Liver (tissue), 9 donors: Measurements from ENCODE around the gene ABHD2. TPM values are rescaled to one million over a fixed set of nuclear protein-coding genes. Genes with fewer than 3 reads are reported as not detected.

Experiments
- DNase-seq: peaks from one replicate; pipeline ENCODE4 v3.0.0-alpha.2; 2017; ENCODE audit warnings: low spot score
- H3K27ac ChIP-seq, 2 donors: one replicate each; pipeline ENCODE4 v1.7.0; 2013; ENCODE audit warnings: inconsistent platforms in 2 of 2, low read length in 2 of 2, control low read depth in 1 of 2, low read depth in 1 of 2, mild to moderate bottlenecking in 1 of 2
- H3K27me3 ChIP-seq, 4 donors: one replicate each; pipeline versions ENCODE4 v1.6.1 to v1.7.0; 2013; ENCODE audit warnings: low read length in 3 of 4, inconsistent platforms in 1 of 4, mild to moderate bottlenecking in 1 of 4, moderate library complexity in 1 of 4; ENCODE audit not compliant: control insufficient read depth in 4 of 4, insufficient read depth in 4 of 4
- H3K36me3 ChIP-seq, 4 donors: one replicate each; pipeline versions ENCODE4 v1.6.1 to v1.7.0; 2013; ENCODE audit warnings: low read length in 3 of 4, mild to moderate bottlenecking in 3 of 4, low read depth in 1 of 4, moderate library complexity in 1 of 4; ENCODE audit not compliant: control insufficient read depth in 4 of 4, insufficient read depth in 3 of 4
- H3K4me1 ChIP-seq, 4 donors: one replicate each; pipeline versions ENCODE4 v1.6.1 to v1.7.0; 2013; ENCODE audit warnings: low read length in 3 of 4, mild to moderate bottlenecking in 3 of 4, moderate library complexity in 1 of 4; ENCODE audit not compliant: control insufficient read depth in 4 of 4, insufficient read depth in 4 of 4
- H3K4me3 ChIP-seq, 3 donors: one replicate each; pipeline versions ENCODE4 v1.6.1 to v1.7.0; 2013; ENCODE audit warnings: low read length in 3 of 3, control low read depth in 1 of 3, low read depth in 1 of 3, mild to moderate bottlenecking in 1 of 3
- H3K9ac ChIP-seq, 2 donors: one replicate each; pipeline ENCODE4 v1.7.0; 2013; ENCODE audit warnings: low read length in 2 of 2, mild to moderate bottlenecking in 2 of 2, moderate library complexity in 2 of 2, control low read depth in 1 of 2, low read depth in 1 of 2
- H3K9me3 ChIP-seq, 4 donors: one replicate each; pipeline versions ENCODE4 v1.6.1 to v1.7.0; 2013; ENCODE audit warnings: low read length in 3 of 4; ENCODE audit not compliant: control insufficient read depth in 4 of 4
- ATF3 ChIP-seq: IDR thresholded peaks from 2 replicates; pipeline ENCODE4 v1.6.1; 2016; ENCODE audit warnings: antibody characterized with exemption
- CTCF ChIP-seq: fragments of 150-350 bp; IDR thresholded peaks from 2 replicates; pipeline ENCODE4 v1.5.1; 2017; ENCODE audit warnings: improper control_type of control experiment, low read depth, low read length; ENCODE audit not compliant: missing input control
- EGR1 ChIP-seq, 2 donors: IDR thresholded peaks; 2 replicates each; pipeline ENCODE4 v1.6.1; 2016 to 2018; ENCODE audit warnings: antibody characterized with exemption in 2 of 2, low read depth in 2 of 2
- FOXA2 ChIP-seq: IDR thresholded peaks from 2 replicates; pipeline ENCODE4 v1.6.1; 2016; ENCODE audit warnings: antibody characterized with exemption
- GABPA ChIP-seq, 2 donors: IDR thresholded peaks in 1 of 2; conservative IDR thresholded peaks in 1 of 2; 2 replicates each; pipeline ENCODE4 v1.6.1; 2016; ENCODE audit warnings: antibody characterized with exemption in 2 of 2, mild to moderate bottlenecking in 1 of 2, moderate library complexity in 1 of 2
- HNF4A ChIP-seq, 2 donors: conservative IDR thresholded peaks; 2 replicates each; pipeline ENCODE4 v1.6.1; 2016; ENCODE audit warnings: antibody characterized with exemption in 2 of 2, mild to moderate bottlenecking in 2 of 2
- HNF4G ChIP-seq: IDR thresholded peaks from 2 replicates; pipeline ENCODE4 v1.6.1; 2016; ENCODE audit warnings: antibody characterized with exemption
- JUND ChIP-seq, 2 donors: IDR thresholded peaks; 2 replicates each; pipeline ENCODE4 v1.6.1; 2016; ENCODE audit warnings: antibody characterized with exemption in 2 of 2
- MAX ChIP-seq: IDR thresholded peaks from 2 replicates; pipeline ENCODE4 v1.6.1; 2016; ENCODE audit warnings: antibody characterized with exemption
- NR2F2 ChIP-seq: IDR thresholded peaks from 2 replicates; pipeline ENCODE4 v1.6.1; 2016; ENCODE audit warnings: antibody characterized with exemption
- RAD21 ChIP-seq, 2 donors: IDR thresholded peaks; 2 replicates each; pipeline ENCODE4 v1.6.1; 2016; ENCODE audit warnings: antibody characterized with exemption in 2 of 2, mild to moderate bottlenecking in 2 of 2
- REST ChIP-seq: IDR thresholded peaks from 2 replicates; pipeline ENCODE4 v1.6.1; 2016; ENCODE audit warnings: antibody characterized with exemption, mild to moderate bottlenecking
- RXRA ChIP-seq, 2 donors: IDR thresholded peaks; 2 replicates each; pipeline ENCODE4 v1.6.1; 2017 to 2018; ENCODE audit warnings: antibody characterized with exemption in 2 of 2, mild to moderate bottlenecking in 1 of 2
- SP1 ChIP-seq: IDR thresholded peaks from 2 replicates; pipeline ENCODE4 v1.6.1; 2018; ENCODE audit warnings: antibody characterized with exemption, mild to moderate bottlenecking
- TAF1 ChIP-seq: conservative IDR thresholded peaks from 2 replicates; pipeline ENCODE4 v1.6.1; 2016; ENCODE audit warnings: antibody characterized with exemption, mild to moderate bottlenecking
- YY1 ChIP-seq: IDR thresholded peaks from 2 replicates; pipeline ENCODE4 v1.6.1; 2016; ENCODE audit warnings: antibody characterized with exemption, mild to moderate bottlenecking
- ZBTB33 ChIP-seq: IDR thresholded peaks from 2 replicates; pipeline ENCODE4 v1.6.1; 2016; ENCODE audit warnings: antibody characterized with exemption
- WGBS: extraction: QIAGEN DNeasy Blood & Tissue Kit; methylation state at CpG from one replicate; pipeline ENCODE4 v1.1.7; 2013; 5-methylcytosine and 5-hydroxymethylcytosine counted together
- polyA plus RNA-seq, 2 donors: library from polyadenylated mRNA; stranded (reverse) in 1 of 2; unstranded in 1 of 2; fragments of 200-250 nt in 1 of 2; fragments of >200 nt in 1 of 2; fragmentation: Nextera tagmentation in 1 of 2; extraction: Ambion mirVana in 1 of 2; gene quantifications; one replicate each; pipeline versions ENCODE4 v1.2.1 to v1.2.3, GENCODE V29; 2013 to 2015
- total RNA-seq, 2 donors: library from RNA; depleted of rRNA; stranded (reverse); fragments of >200 nt; gene quantifications; one replicate each; pipeline ENCODE4 v1.2.3, GENCODE V29; 2014
- donor health status: healthy.
- donor health status: healthy.
- donor health status: healthy.
- donor health status: healthy.
- donor health status: healthy.

The ABHD2 gene
- total and polyA plus RNA-seq, 4 donors = 34.6 to 663 (median 65.1) TPM

GRCh38 chr15:89093509-89093908 is 5.3 kb downstream of the ABHD2 start:
- Histone ChIP-seq H3K27me3 (no peaks in the 10 kb centered on the region), H3K4me1 (peaks cover 9 to 59% (median 27%) of the 10 kb centered on the region in 4 donors), H3K27ac (peak overlapping the region; percentile 91 to 95), H3K4me3 (no peak overlapping the region), H3K9ac (peak overlapping the region; percentile 67 to 74), H3K9me3 (no peaks in the 10 kb centered on the region), H3K36me3 (no peaks in the 10 kb centered on the region)
- 61% methylated on average over 7 of the region's 7 CpGs for WGBS
- no peak for DNase-seq
- TF ChIP-seq ATF3 (no peak), MAX (no peak), JUND (IDR thresholded peaks at IDR 0.05) (no peak), SP1 (no peak), REST (no peak), ZBTB33 (no peak), HNF4G (no peak), YY1 (no peak), EGR1 (IDR thresholded peaks at IDR 0.05; ENCODE audit: low read depth in 2 of 2) (no peak), TAF1 (no peak), HNF4A (conservative IDR thresholded peaks at IDR 0.05) (no peak), CTCF (no peak), RXRA (IDR thresholded peaks at IDR 0.05) (no peak), FOXA2 (no peak), GABPA (IDR thresholded peaks at IDR 0.05 in 1 of 2, conservative IDR thresholded peaks at IDR 0.05 in 1 of 2) (no peak), NR2F2 (no peak), RAD21 (IDR thresholded peaks at IDR 0.05) (no peak)
